GM23338 (cell line): ENCODE measurements around the gene CAT. TPM values are rescaled to one million over a fixed set of nuclear protein-coding genes. Genes with fewer than 3 reads are reported as not detected.

Experiments used
- ATAC-seq: fragments of 200-7000 bp; cut with Tn5 transposase; 3 replicates; pipeline ENCODE4 v1.9.1; 2020
- DNase-seq: peaks from one replicate; pipeline ENCODE4 v3.0.0-alpha.2; 2015; ENCODE audit warnings: low spot score
- H2AFZ ChIP-seq: fragments of 200-600 bp; sonication (generic); 2 replicates; pipeline ENCODE4 v1.8.0; 2016; ENCODE audit warnings: antibody characterized with exemption, mild to moderate bottlenecking, moderate library complexity
- H3F3A ChIP-seq: fragments of 200-600 bp; sonication (generic); replicated peaks from 2 replicates; pipeline ENCODE4 v1.8.0; 2017; ENCODE audit warnings: antibody characterized with exemption, mixed run types, low read depth
- H3K27ac ChIP-seq: fragments of 200-600 bp; sonication (generic); 2 replicates; pipeline ENCODE4 v1.6.1; 2016; ENCODE audit warnings: low read depth
- H3K27me3 ChIP-seq: fragments of 200-600 bp; sonication (generic); 2 replicates; pipeline ENCODE4 v1.8.0; 2016; ENCODE audit warnings: mild to moderate bottlenecking, mixed run types, moderate library complexity; ENCODE audit not compliant: insufficient read depth
- H3K36me3 ChIP-seq: fragments of 200-600 bp; sonication (generic); 2 replicates; pipeline ENCODE4 v1.8.0; 2016; ENCODE audit warnings: mild to moderate bottlenecking; ENCODE audit not compliant: insufficient read depth
- H3K4me1 ChIP-seq: fragments of 200-600 bp; sonication (generic); 2 replicates; pipeline ENCODE4 v1.8.0; 2016; ENCODE audit warnings: mild to moderate bottlenecking, moderate library complexity; ENCODE audit not compliant: insufficient read depth
- H3K4me2 ChIP-seq: fragments of 200-600 bp; sonication (generic); 2 replicates; pipeline ENCODE4 v1.7.1; 2017; ENCODE audit warnings: mixed run types
- H3K4me3 ChIP-seq: fragments of 200-600 bp; sonication (generic); 2 replicates; pipeline ENCODE4 v1.6.1; 2016; ENCODE audit warnings: mixed run types
- H3K79me2 ChIP-seq: fragments of 200-600 bp; sonication (generic); replicated peaks from 2 replicates; pipeline ENCODE4 v1.8.0; 2017; ENCODE audit warnings: mild to moderate bottlenecking; ENCODE audit not compliant: insufficient read depth
- H3K9me2 ChIP-seq: fragments of 200-600 bp; sonication (generic); 2 replicates; pipeline ENCODE4 v1.8.0; 2017; ENCODE audit not compliant: insufficient read depth
- H4K20me1 ChIP-seq: fragments of 200-600 bp; sonication (generic); replicated peaks from 2 replicates; pipeline ENCODE4 v1.8.0; 2017; ENCODE audit warnings: mild to moderate bottlenecking; ENCODE audit not compliant: insufficient read depth
- H3K27ac Mint-ChIP-seq: 2 replicates; pipeline ENCODE4 v1.8.0; 2020; ENCODE audit warnings: inconsistent platforms, mild to moderate bottlenecking, moderate library complexity, mixed read lengths
- H3K27me3 Mint-ChIP-seq: 3 replicates; pipeline ENCODE4 v1.8.0; 2022; ENCODE audit warnings: low read depth, mild to moderate bottlenecking, moderate library complexity, mixed read lengths, inconsistent platforms; ENCODE audit not compliant: insufficient read depth, poor library complexity
- H3K36me3 Mint-ChIP-seq: 3 replicates; pipeline ENCODE4 v1.8.0; 2021; ENCODE audit warnings: low read depth, mild to moderate bottlenecking, inconsistent platforms, moderate library complexity, mixed read lengths
- H3K4me1 Mint-ChIP-seq: 3 replicates; pipeline ENCODE4 v1.8.0; 2020; ENCODE audit warnings: mild to moderate bottlenecking, inconsistent platforms, mixed read lengths
- H3K4me3 Mint-ChIP-seq: 3 replicates; pipeline ENCODE4 v1.8.0; 2021; ENCODE audit warnings: moderate library complexity, mild to moderate bottlenecking, inconsistent platforms, mixed read lengths
- H3K9me3 Mint-ChIP-seq: 3 replicates; pipeline ENCODE4 v1.8.0; 2020; ENCODE audit warnings: moderate library complexity, mild to moderate bottlenecking, inconsistent platforms, mixed read lengths
- CREB1 ChIP-seq: fragments of 250-450 bp; sonication (Bioruptor Pico); IDR thresholded peaks from 2 replicates; pipeline ENCODE4 v1.5.0; 2020; ENCODE audit warnings: low read depth, mild to moderate bottlenecking, moderate library complexity
- ETS1 ChIP-seq: IDR thresholded peaks from 2 replicates; pipeline ENCODE4 v1.6.1; 2016; ENCODE audit warnings: antibody characterized with exemption
- EZH2phosphoT487 ChIP-seq: fragments of 200-600 bp; sonication (generic); IDR thresholded peaks from one replicate; pipeline ENCODE4 v1.8.1; 2018; ENCODE audit warnings: antibody characterized with exemption; ENCODE audit not compliant: unreplicated experiment
- JUNB ChIP-seq: IDR thresholded peaks from one replicate; pipeline ENCODE4 v1.6.1; 2016; ENCODE audit warnings: antibody characterized with exemption; ENCODE audit not compliant: unreplicated experiment
- NANOG ChIP-seq: IDR thresholded peaks from 2 replicates; pipeline ENCODE4 v1.6.1; 2016; ENCODE audit warnings: antibody characterized with exemption, borderline replicate concordance
- POLR2AphosphoS5 ChIP-seq: IDR thresholded peaks from 2 replicates; pipeline ENCODE4 v1.6.1; 2016; ENCODE audit warnings: antibody characterized with exemption, low read depth
- polyA plus RNA-seq: library from polyadenylated mRNA; unstranded; fragments of >200 nt; fragmentation: Nextera tagmentation; extraction: Ambion mirVana; gene quantifications from 2 replicates; pipeline ENCODE4 v1.2.1, GENCODE V29; 2016
- total RNA-seq: library from RNA; depleted of rRNA; stranded (reverse); fragments of >200 nt; shearing (Covaris generic); gene quantifications from 2 replicates; pipeline ENCODE4 v1.2.3, GENCODE V29; 2014
- TF ChIP-seq, protein P1 (sequence below): fragments of 250-450 bp; sonication (Bioruptor Pico); IDR thresholded peaks from 2 replicates; pipeline ENCODE4 v1.5.0; 2020; ENCODE audit warnings: mild to moderate bottlenecking, moderate library complexity

CAT gene
- total and polyA plus RNA-seq, 2 experiments from 2014 or later, result 15.9 to 24.0 TPM

DNA sequence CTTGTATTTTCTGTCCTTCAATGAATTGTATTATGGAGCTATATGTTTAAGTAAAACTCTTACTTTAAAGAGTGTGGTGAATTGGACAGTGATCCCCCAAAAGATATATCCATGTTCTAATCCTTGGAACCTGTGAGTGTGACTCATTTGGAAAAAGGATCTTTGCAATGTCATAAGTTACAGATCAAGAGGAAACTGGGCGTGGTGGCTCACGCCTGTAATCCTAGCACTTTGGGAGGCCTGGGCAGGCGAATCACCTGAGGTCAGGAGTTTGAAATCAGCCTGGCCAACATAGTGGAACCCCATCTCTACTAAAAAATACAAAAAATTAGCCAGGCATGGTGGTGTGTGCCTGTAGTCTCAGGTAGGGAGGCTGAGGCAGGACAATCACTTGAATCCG is 38.1 kb downstream of the CAT start:
- Histone ChIP-seq H3K27ac (no peak overlapping the region), H3K9me2 (no peaks in the 10 kb centered on the region), H4K20me1 (no peaks in the 10 kb centered on the region), H2AFZ (no peak overlapping the region), H3K79me2 (no peaks in the 10 kb centered on the region), H3F3A (no peaks in the 10 kb centered on the region), H3K27me3 (no peaks in the 10 kb centered on the region), H3K4me1 (no peaks in the 10 kb centered on the region), H3K4me3 (no peak overlapping the region), H3K36me3 (no peaks in the 10 kb centered on the region), H3K4me2 (no peak overlapping the region)
- Mint-ChIP-seq H3K9me3 (no peaks in the 10 kb centered on the region), H3K27me3 (no peaks in the 10 kb centered on the region), H3K27ac (no peak overlapping the region), H3K4me3 (no peak overlapping the region), H3K36me3 (peaks cover 5% of the 10 kb centered on the region; the same call in 1 of the 3 replicates), H3K4me1 (no peaks in the 10 kb centered on the region)
- DNase-seq, result no peak
- no peak for ATAC-seq
- TF ChIP-seq ETS1 (no peak), JUNB (no peak), EZH2phosphoT487 (no peak), NANOG (no peak), CREB1 (no peak), POLR2AphosphoS5 (no peak)
- TF ChIP-seq, protein P1, sequence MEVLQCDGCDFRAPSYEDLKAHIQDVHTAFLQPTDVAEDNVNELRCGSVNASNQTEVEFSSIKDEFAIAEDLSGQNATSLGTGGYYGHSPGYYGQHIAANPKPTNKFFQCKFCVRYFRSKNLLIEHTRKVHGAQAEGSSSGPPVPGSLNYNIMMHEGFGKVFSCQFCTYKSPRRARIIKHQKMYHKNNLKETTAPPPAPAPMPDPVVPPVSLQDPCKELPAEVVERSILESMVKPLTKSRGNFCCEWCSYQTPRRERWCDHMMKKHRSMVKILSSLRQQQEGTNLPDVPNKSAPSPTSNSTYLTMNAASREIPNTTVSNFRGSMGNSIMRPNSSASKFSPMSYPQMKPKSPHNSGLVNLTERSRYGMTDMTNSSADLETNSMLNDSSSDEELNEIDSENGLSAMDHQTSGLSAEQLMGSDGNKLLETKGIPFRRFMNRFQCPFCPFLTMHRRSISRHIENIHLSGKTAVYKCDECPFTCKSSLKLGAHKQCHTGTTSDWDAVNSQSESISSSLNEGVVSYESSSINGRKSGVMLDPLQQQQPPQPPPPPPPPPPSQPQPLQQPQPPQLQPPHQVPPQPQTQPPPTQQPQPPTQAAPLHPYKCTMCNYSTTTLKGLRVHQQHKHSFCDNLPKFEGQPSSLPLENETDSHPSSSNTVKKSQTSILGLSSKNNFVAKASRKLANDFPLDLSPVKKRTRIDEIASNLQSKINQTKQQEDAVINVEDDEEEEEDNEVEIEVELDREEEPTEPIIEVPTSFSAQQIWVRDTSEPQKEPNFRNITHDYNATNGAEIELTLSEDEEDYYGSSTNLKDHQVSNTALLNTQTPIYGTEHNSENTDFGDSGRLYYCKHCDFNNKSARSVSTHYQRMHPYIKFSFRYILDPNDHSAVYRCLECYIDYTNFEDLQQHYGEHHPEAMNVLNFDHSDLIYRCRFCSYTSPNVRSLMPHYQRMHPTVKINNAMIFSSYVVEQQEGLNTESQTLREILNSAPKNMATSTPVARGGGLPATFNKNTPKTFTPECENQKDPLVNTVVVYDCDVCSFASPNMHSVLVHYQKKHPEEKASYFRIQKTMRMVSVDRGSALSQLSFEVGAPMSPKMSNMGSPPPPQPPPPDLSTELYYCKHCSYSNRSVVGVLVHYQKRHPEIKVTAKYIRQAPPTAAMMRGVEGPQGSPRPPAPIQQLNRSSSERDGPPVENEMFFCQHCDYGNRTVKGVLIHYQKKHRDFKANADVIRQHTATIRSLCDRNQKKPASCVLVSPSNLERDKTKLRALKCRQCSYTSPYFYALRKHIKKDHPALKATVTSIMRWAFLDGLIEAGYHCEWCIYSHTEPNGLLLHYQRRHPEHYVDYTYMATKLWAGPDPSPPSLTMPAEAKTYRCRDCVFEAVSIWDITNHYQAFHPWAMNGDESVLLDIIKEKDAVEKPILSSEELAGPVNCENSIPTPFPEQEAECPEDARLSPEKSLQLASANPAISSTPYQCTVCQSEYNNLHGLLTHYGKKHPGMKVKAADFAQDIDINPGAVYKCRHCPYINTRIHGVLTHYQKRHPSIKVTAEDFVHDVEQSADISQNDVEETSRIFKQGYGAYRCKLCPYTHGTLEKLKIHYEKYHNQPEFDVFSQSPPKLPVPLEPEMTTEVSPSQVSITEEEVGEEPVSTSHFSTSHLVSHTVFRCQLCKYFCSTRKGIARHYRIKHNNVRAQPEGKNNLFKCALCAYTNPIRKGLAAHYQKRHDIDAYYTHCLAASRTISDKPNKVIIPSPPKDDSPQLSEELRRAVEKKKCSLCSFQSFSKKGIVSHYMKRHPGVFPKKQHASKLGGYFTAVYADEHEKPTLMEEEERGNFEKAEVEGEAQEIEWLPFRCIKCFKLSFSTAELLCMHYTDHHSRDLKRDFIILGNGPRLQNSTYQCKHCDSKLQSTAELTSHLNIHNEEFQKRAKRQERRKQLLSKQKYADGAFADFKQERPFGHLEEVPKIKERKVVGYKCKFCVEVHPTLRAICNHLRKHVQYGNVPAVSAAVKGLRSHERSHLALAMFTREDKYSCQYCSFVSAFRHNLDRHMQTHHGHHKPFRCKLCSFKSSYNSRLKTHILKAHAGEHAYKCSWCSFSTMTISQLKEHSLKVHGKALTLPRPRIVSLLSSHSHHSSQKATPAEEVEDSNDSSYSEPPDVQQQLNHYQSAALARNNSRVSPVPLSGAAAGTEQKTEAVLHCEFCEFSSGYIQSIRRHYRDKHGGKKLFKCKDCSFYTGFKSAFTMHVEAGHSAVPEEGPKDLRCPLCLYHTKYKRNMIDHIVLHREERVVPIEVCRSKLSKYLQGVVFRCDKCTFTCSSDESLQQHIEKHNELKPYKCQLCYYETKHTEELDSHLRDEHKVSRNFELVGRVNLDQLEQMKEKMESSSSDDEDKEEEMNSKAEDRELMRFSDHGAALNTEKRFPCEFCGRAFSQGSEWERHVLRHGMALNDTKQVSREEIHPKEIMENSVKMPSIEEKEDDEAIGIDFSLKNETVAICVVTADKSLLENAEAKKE, result no peak
